ENCODE results near the gene AGPS. TPM values are rescaled to one million over a fixed set of nuclear protein-coding genes. Genes with fewer than 3 reads are reported as not detected.

AGPS gene
- total and polyA plus RNA-seq, 10 of the 15 experiments (the other 5 are each of a cell fraction or from before 2014, with no cell fraction given): 7.9 to 54.2 (median 38.7) TPM

GRCh38 chr2:177397481-177398289 is 5.1 kb downstream of the AGPS start:
- no peaks in the 10 kb centered on the region for H3K9me3 ChIP-seq (replicated peaks; ENCODE audit: control insufficient read depth, insufficient read depth, low read length)
- peak overlapping the region; percentile 21 for H3K4me2 ChIP-seq (ENCODE audit: control insufficient read depth, insufficient read depth)
- ChIA-PET POLR2A (interaction anchor here (0.5 to 0.7 kb wide), 3 partner anchors 17 to 1939 kb away, joined by 3 read pairs; no protein-coding TSS in a partner anchor), RAD21 (ENCODE audit: unreplicated experiment) (interaction anchor here (0.6 kb wide), 1 partner anchor 18 kb away, joined by 3 read pairs; no protein-coding TSS in a partner anchor), CTCF (interaction anchor here (0.8 to 1.3 kb wide), 6 partner anchors 18 to 248 kb away, joined by 3 to 8 read pairs (median 4); no protein-coding TSS in a partner anchor), SMC1A (ENCODE audit: uncharacterized antibody, unreplicated experiment) (interaction anchor here (1.0 to 1.1 kb wide), 3 partner anchors 9 to 16 kb away, joined by 3 to 6 read pairs (median 4); no protein-coding TSS in a partner anchor)
- whole genome bisulfite sequencing (ENCODE audit: insufficient coverage, insufficient replicate concordance, low lambda C conversion rate, missing lambda C conversion rate): 73% methylated on average over 12 of the region's 12 CpGs
- H3K36me3 ChIP-seq (ENCODE audit: control insufficient read depth in 2 of 2, insufficient read depth in 2 of 2, low read length in 1 of 2): no peaks in the 10 kb centered on the region
- no TSS peak for BruUV-seq (replicated peaks)
- no peak for DNase-seq (ENCODE audit: low read depth, low spot score)
- H2AFZ ChIP-seq (ENCODE audit: control insufficient read depth, low read depth, low read length): no peak overlapping the region
- in situ Hi-C loops (cut with MboI): no loop called here
- intact Hi-C loops (cut with micrococcal nuclease; ENCODE audit: unreplicated experiment): loop anchor here (10.0 kb wide), 1 partner anchor 133 kb away; the partner anchor contains the start of gene NFE2L2
- no peak for ATAC-seq
- H3K9ac ChIP-seq (ENCODE audit: control insufficient read depth, insufficient read depth, low read length): no peak overlapping the region
- H4K20me1 ChIP-seq (ENCODE audit: control insufficient read depth, insufficient read depth): no peaks in the 10 kb centered on the region
- H3K4me3 ChIP-seq: no peak overlapping the region
- H3K4me1 ChIP-seq (ENCODE audit: control insufficient read depth, insufficient read depth, low read length): peaks cover 13% of the 10 kb centered on the region
- no peak overlapping the region for H3K27ac ChIP-seq (ENCODE audit: control insufficient read depth, insufficient read depth)
- H3K79me2 ChIP-seq (ENCODE audit: control insufficient read depth, insufficient read depth, low read length): peaks cover 78% of the 10 kb centered on the region
- no peaks in the 10 kb centered on the region for H3K27me3 ChIP-seq (replicated peaks in 1 of 2; ENCODE audit: control insufficient read depth in 2 of 2, insufficient read depth in 2 of 2, low read length in 1 of 2)
- peak; percentile 44 for FAIRE-seq
- TF ChIP-seq ZNF207 (IDR thresholded peaks at IDR 0.05; ENCODE audit: borderline replicate concordance) (no peak), EGR1 (IDR thresholded peaks at IDR 0.05; ENCODE audit: borderline replicate concordance in 1 of 2, low read depth in 2 of 2, low read length in 2 of 2) (no peak), TBL1XR1 (IDR thresholded peaks at IDR 0.05; ENCODE audit: low read depth, low read length) (no peak), ZNF274 (IDR thresholded peaks at IDR 0.05; ENCODE audit: insufficient read depth, insufficient read length) (no peak), STAT1 (conservative IDR thresholded peaks at IDR 0.05) (no peak), WRNIP1 (IDR thresholded peaks at IDR 0.05; ENCODE audit: borderline replicate concordance, low read depth, low read length) (no peak), SMAD5 (IDR thresholded peaks at IDR 0.05; ENCODE audit: low read depth) (no peak), IRF3 (IDR thresholded peaks at IDR 0.05) (no peak), YBX1 (IDR thresholded peaks at IDR 0.05) (no peak), NFIC (IDR thresholded peaks at IDR 0.05; ENCODE audit: low read depth, low read length) (peak; percentile 73), NR2F1 (conservative IDR thresholded peaks at IDR 0.05) (0 out of 2 replicates have a peak, but pooled peaks have one; percentile 21), TARDBP (IDR thresholded peaks at IDR 0.05; ENCODE audit: borderline replicate concordance) (no peak), BHLHE40 (IDR thresholded peaks at IDR 0.05; ENCODE audit: borderline replicate concordance in 1 of 2, low read depth in 2 of 2, low read length in 1 of 2) (no peak), SKIL (IDR thresholded peaks at IDR 0.05; ENCODE audit: low read depth, poor library complexity, severe bottlenecking) (no peak), RUNX3 (IDR thresholded peaks at IDR 0.05; ENCODE audit: low read length) (peak; percentile 96), BCL11A (IDR thresholded peaks at IDR 0.05; ENCODE audit: low read depth, low read length) (no peak), ATF2 (IDR thresholded peaks at IDR 0.05; ENCODE audit: low read length) (peak; percentile 48; the same call in 1 of the 2 replicates), EED (IDR thresholded peaks at IDR 0.05; ENCODE audit: low read depth) (peak; percentile 43; the same call in 1 of the 2 replicates), CREM (IDR thresholded peaks at IDR 0.05; ENCODE audit: low read depth) (no peak), CHD1 (IDR thresholded peaks at IDR 0.05; ENCODE audit: low read depth, low read length) (no peak), FOXK2 (IDR thresholded peaks at IDR 0.05) (no peak)
